Measurements from ENCODE around the gene GOLGA6L24.
"Not testable (repeated sequence)": the region's sequence is repeated elsewhere in the genome, so short reads cannot be mapped to it uniquely, and the experiment has no call there.

GRCh38 chr15:28308718-28309117 is 49.2 kb downstream of the GOLGA6L24 start:
- TF ChIP-seq POLR2A, CTCF, EP300 (IDR thresholded peaks at IDR 0.05): not testable (repeated sequence)
